ENCODE data around the gene ANKRD23.

DNA sequence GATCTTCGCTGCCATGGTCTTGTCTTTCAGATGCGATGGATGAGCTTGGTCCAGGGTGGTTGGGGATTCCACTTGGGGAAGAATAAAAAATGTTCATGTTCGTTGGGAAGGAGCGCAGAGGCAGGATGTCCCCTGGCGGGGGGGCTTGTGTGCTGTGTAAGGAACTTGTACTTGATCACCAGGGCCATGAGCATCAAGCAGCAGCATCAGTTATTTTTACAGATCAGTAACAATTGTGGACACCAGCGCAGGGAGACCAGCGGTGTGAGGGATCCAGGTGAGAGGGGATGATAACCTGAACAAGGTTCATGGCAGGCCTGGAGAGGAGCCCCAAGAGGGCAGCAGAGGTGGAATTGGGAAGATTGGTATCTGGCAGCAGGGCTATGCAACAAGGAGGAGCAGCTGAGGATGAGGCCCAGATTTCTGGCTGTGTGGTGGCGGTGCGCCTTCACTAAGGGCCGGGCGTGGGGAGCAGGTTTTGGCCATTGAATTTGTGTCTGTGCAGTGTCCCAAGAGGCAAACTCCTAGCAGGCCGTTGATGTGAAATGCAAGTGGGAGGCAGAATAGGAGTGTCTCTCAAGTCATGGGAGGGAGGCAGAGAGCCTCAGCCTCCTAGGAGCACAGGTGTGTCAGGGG is 23.8 kb downstream of the ANKRD23 start:
- TF ChIP-seq BHLHE40 (IDR thresholded peaks at IDR 0.05; ENCODE audit: borderline replicate concordance) (no peak), TARDBP (IDR thresholded peaks at IDR 0.05) (no peak), ELF4 (IDR thresholded peaks at IDR 0.05) (no peak), PKNOX1 (IDR thresholded peaks at IDR 0.05) (no peak), ZNF384 (IDR thresholded peaks at IDR 0.05) (no peak), FOXM1 (IDR thresholded peaks at IDR 0.05; ENCODE audit: borderline replicate concordance) (no peak), SP1 (IDR thresholded peaks at IDR 0.05) (no peak), SUZ12 (IDR thresholded peaks at IDR 0.05) (no peak), NFRKB (IDR thresholded peaks at IDR 0.05) (no peak), FOXA1 (IDR thresholded peaks at IDR 0.05) (no peak), ARNT (IDR thresholded peaks at IDR 0.05) (no peak), FOXK2 (IDR thresholded peaks at IDR 0.05) (no peak), CTBP1 (IDR thresholded peaks at IDR 0.05; ENCODE audit: borderline replicate concordance) (no peak)

Measured in HEK293T (cell line).